ENCODE results near the gene NAAA.
"Not testable (repeated sequence)": the region's sequence is repeated elsewhere in the genome, so short reads cannot be mapped to it uniquely, and the experiment has no call there.

DNA sequence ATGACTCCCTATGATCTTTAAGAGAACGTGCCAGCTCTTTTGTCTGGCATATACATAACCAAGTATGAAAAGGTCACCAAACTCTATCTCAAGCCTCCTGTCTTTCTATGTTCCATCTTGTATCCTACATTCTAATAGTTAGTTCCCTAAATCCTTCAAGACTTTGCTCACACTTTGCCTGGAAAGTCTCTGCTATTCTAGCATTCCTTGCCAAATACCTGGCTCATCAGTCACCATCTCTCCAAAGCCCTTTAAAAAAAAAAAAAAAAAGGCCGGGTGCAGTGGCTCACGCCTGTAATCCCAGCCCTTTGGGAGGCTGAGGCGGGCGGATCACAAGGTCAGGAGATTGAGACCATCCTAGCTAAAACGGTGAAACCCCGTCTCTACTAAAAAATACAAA is 17.7 kb upstream of the NAAA start:
- TF ChIP-seq, protein P1, sequence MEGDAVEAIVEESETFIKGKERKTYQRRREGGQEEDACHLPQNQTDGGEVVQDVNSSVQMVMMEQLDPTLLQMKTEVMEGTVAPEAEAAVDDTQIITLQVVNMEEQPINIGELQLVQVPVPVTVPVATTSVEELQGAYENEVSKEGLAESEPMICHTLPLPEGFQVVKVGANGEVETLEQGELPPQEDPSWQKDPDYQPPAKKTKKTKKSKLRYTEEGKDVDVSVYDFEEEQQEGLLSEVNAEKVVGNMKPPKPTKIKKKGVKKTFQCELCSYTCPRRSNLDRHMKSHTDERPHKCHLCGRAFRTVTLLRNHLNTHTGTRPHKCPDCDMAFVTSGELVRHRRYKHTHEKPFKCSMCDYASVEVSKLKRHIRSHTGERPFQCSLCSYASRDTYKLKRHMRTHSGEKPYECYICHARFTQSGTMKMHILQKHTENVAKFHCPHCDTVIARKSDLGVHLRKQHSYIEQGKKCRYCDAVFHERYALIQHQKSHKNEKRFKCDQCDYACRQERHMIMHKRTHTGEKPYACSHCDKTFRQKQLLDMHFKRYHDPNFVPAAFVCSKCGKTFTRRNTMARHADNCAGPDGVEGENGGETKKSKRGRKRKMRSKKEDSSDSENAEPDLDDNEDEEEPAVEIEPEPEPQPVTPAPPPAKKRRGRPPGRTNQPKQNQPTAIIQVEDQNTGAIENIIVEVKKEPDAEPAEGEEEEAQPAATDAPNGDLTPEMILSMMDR (IDR thresholded peaks at IDR 0.05) = not testable (repeated sequence)
- not testable (repeated sequence) for TF ChIP-seq EZH2 (IDR thresholded peaks at IDR 0.05; ENCODE audit: borderline replicate concordance, insufficient read depth, low read depth, low read length, poor library complexity, severe bottlenecking)
